ENCODE results near the gene FADS1.

The FADS1 gene

DNA sequence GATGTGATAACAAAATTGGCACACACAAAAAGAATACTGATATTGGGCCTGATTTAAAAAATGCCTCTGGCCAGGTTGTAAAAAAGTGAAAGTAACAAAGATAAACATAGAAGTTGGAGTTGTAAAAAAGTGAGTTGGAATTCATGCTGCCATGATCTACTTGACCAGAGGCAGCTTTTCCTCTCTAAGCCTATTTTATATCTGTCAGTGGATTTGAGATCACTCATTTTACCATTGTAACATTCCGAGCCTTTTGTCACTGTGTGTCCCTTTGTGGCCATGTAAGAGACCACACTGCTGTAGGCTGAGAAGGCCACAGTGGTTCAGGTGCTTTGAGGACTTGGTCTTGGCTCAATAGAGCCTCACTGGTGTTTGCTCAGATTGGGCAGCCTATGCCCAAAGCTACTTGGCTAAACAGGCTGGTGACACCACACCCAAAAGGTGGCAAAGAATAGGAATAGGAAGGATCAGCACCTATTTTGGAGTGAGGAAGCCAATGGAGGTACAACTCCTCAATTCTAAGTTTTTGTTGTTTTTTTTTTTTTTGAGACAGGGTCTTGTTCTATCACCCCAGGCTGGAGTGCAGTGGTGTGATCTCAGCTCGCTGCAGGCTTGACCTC lies 17.0 kb downstream of the FADS1 start:
- no peak overlapping the region for H3K4me3 ChIP-seq (ENCODE audit: low read depth, low read length)
- TF ChIP-seq, protein P1, sequence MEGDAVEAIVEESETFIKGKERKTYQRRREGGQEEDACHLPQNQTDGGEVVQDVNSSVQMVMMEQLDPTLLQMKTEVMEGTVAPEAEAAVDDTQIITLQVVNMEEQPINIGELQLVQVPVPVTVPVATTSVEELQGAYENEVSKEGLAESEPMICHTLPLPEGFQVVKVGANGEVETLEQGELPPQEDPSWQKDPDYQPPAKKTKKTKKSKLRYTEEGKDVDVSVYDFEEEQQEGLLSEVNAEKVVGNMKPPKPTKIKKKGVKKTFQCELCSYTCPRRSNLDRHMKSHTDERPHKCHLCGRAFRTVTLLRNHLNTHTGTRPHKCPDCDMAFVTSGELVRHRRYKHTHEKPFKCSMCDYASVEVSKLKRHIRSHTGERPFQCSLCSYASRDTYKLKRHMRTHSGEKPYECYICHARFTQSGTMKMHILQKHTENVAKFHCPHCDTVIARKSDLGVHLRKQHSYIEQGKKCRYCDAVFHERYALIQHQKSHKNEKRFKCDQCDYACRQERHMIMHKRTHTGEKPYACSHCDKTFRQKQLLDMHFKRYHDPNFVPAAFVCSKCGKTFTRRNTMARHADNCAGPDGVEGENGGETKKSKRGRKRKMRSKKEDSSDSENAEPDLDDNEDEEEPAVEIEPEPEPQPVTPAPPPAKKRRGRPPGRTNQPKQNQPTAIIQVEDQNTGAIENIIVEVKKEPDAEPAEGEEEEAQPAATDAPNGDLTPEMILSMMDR (IDR thresholded peaks at IDR 0.05; ENCODE audit: low read depth, low read length), result no peak

DNA sequence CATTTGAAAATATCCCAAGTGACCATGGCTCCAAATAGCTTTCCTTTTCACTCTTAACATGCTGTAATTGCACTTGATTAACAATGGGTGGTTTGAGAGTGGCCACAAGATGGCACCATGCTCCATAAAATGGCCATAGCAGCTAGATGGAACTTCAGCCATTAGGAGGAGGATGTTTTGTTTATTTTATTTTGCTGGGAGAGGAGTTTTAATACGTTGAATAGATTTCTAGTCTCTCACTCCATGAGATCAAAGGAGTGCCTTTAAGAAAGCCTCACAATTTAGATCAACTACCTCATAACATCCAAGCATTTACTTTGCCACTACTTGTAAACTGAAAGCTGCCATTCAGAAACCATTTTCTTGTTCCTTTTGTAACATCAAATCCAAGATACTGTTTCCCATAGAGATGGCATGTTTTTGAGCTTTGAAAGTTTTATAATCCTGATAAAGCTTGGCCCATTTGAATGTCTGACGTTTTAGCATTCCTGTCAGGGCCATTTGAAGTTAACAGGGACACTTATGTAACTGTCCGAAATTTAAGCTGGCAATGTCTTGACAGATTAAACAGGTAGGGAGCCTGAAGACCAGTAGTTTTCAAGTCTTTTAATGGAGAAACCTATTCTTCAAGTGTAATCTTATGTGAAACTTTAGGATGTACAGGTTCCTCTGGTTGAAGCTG lies 19.4 kb downstream of the FADS1 start:
- no peak overlapping the region for H3K4me3 ChIP-seq (ENCODE audit: low read depth, low read length)

DNA sequence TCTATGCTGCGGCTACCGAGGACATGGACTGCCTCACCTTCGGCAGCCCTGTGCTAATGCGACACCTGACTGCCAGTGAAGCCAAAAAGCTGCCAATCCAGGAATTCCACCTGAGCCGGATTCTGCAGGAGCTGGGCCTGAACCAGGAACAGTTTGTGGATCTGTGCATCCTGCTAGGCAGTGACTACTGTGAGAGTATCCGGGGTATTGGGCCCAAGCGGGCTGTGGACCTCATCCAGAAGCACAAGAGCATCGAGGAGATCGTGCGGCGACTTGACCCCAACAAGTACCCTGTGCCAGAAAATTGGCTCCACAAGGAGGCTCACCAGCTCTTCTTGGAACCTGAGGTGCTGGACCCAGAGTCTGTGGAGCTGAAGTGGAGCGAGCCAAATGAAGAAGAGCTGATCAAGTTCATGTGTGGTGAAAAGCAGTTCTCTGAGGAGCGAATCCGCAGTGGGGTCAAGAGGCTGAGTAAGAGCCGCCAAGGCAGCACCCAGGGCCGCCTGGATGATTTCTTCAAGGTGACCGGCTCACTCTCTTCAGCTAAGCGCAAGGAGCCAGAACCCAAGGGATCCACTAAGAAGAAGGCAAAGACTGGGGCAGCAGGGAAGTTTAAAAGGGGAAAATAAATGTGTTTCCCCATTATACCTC lies 20.8 kb downstream of the FADS1 start:
- TF ChIP-seq, protein P1 (IDR thresholded peaks at IDR 0.05; ENCODE audit: low read depth, low read length), result no peak
- no peak overlapping the region for H3K4me3 ChIP-seq (ENCODE audit: low read depth, low read length)

More for the DNA sequence above, 19.4 kb downstream of the FADS1 start:
- TF ChIP-seq, protein P1 (IDR thresholded peaks at IDR 0.05; ENCODE audit: low read depth, low read length), result peak; percentile 48

DNA sequence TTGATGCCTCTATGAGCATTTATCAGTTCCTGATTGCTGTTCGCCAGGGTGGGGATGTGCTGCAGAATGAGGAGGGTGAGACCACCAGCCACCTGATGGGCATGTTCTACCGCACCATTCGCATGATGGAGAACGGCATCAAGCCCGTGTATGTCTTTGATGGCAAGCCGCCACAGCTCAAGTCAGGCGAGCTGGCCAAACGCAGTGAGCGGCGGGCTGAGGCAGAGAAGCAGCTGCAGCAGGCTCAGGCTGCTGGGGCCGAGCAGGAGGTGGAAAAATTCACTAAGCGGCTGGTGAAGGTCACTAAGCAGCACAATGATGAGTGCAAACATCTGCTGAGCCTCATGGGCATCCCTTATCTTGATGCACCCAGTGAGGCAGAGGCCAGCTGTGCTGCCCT lies 21.3 kb downstream of the FADS1 start:
- no peak overlapping the region for H3K4me3 ChIP-seq (ENCODE audit: low read depth, low read length)

DNA sequence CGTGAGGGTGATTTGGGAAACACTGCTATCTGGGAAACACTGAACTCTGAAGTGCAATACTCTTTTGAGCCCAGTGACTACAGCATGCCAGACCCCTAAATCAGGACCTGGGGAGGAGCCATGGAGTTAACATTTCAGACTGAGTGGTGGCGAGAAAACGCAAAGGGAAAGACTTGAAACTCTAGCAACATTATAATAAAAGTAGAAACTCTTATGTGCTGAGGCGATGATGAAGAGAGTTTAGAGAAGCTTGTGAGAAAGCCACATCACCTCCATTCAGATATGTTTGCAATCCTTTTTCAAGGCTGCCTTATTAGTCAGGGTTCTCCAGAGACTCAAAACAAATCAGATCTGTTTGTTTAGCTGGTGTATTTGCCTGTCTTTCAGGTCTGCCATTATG lies 22.2 kb downstream of the FADS1 start:
- no peak overlapping the region for H3K4me3 ChIP-seq (ENCODE audit: low read depth, low read length)

More for the DNA sequence above, 21.3 kb downstream of the FADS1 start:
- TF ChIP-seq, protein P1 (IDR thresholded peaks at IDR 0.05; ENCODE audit: low read depth, low read length), result no peak

DNA sequence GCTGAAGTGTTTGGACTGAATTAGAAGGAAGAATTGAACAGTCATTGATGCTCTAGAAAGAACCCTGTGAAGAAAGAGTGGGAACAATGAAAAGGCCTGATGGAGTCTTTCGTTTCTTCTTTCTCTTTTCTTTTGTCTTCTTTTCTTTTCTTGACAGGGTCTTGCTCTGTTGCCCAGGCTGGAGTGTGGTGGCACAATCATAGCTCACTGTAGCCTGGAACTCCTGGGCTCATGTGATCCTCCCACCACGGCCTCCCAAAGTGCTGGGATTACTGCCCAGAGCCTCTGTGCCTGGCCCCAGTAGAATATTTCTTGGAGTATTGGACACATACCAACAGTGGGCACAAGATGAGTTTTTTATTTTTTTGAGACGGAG lies 23.0 kb downstream of the FADS1 start:
- peak overlapping the region; percentile 94 for H3K4me3 ChIP-seq (ENCODE audit: low read depth, low read length)

More for the DNA sequence above, 22.2 kb downstream of the FADS1 start:
- TF ChIP-seq, protein P1 (IDR thresholded peaks at IDR 0.05; ENCODE audit: low read depth, low read length), result no peak

More for the DNA sequence above, 23.0 kb downstream of the FADS1 start:
- TF ChIP-seq, protein P1 (IDR thresholded peaks at IDR 0.05; ENCODE audit: low read depth, low read length), result no peak

All from WI38 (cell line).